DMS114 treated with DMSO at 0.1 percent for 48 hours (cell line): ENCODE measurements around the gene DGCR8.

Experiments
- DNase-seq: peaks from one replicate; lab custom pipeline; 2025; ENCODE audit not compliant: unreplicated experiment; lab: John Stamatoyannopoulos, UW

Gene DGCR8

GRCh38 chr22:20052309-20053259 is 27.5 kb upstream of the DGCR8 start:
- DNase-seq = no peak

GRCh38 chr22:20053407-20054033 is 26.5 kb upstream of the DGCR8 start:
- no peak for DNase-seq

GRCh38 chr22:20054034-20054427 is 26.0 kb upstream of the DGCR8 start:
- DNase-seq = no peak

- no peak for DNase-seq
These were observed 25.6 kb upstream of the DGCR8 start for GRCh38 chr22:20054485-20054884.

- DNase-seq = no peak
These were observed 24.9 kb upstream of the DGCR8 start for GRCh38 chr22:20055144-20055543.

GRCh38 chr22:20055654-20056053 is 24.4 kb upstream of the DGCR8 start:
- DNase-seq = no peak

GRCh38 chr22:20056161-20056560 is 23.9 kb upstream of the DGCR8 start:
- no peak for DNase-seq

- DNase-seq = no peak
These were observed 23.2 kb upstream of the DGCR8 start for GRCh38 chr22:20056696-20057386.

- DNase-seq = no peak
These were observed 22.3 kb upstream of the DGCR8 start for GRCh38 chr22:20057596-20058268.

- DNase-seq = no peak
These were observed 20.9 kb upstream of the DGCR8 start for GRCh38 chr22:20058989-20059770.

- no peak for DNase-seq
These were observed 19.2 kb upstream of the DGCR8 start for GRCh38 chr22:20060700-20061480.

- DNase-seq = no peak
These were observed 18.6 kb upstream of the DGCR8 start for GRCh38 chr22:20061481-20061861.

- DNase-seq = no peak
These were observed 17.8 kb upstream of the DGCR8 start for GRCh38 chr22:20062043-20062765.

- DNase-seq = no peak
These were observed 17.3 kb upstream of the DGCR8 start for GRCh38 chr22:20062766-20063083.

GRCh38 chr22:20063271-20064139 is 16.5 kb upstream of the DGCR8 start:
- DNase-seq = no peak

- no peak for DNase-seq
These were observed 15.9 kb upstream of the DGCR8 start for GRCh38 chr22:20064140-20064480.

- DNase-seq = no peak
These were observed 15.3 kb upstream of the DGCR8 start for GRCh38 chr22:20064545-20065262.
